Mesenteric fat pad (tissue), 1 donor: ENCODE data around the gene PAQR5. TPM values are rescaled to one million over a fixed set of nuclear protein-coding genes. Genes with fewer than 3 reads are reported as not detected.

Experiments used
- DNase-seq: peaks from one replicate; pipeline ENCODE4 v3.0.0-alpha.2; 2020; ENCODE audit warnings: low spot score
- long read RNA-seq: library from polyadenylated mRNA; unstranded; transcript quantifications from one replicate; pipeline ENCODE4 v2.0.0, GENCODE V29; 2020
- total RNA-seq: library from RNA; stranded (reverse); fragmentation: NEBNext Ultra II Directional; extraction: Animal tissue kit (Norgen Biotek cat#: 25700); gene quantifications from one replicate; pipeline ENCODE4 v1.2.1, GENCODE V29; 2021
- donor health status: DM: yes; HTN: yes; CAD: no.

PAQR5 gene, protein sequence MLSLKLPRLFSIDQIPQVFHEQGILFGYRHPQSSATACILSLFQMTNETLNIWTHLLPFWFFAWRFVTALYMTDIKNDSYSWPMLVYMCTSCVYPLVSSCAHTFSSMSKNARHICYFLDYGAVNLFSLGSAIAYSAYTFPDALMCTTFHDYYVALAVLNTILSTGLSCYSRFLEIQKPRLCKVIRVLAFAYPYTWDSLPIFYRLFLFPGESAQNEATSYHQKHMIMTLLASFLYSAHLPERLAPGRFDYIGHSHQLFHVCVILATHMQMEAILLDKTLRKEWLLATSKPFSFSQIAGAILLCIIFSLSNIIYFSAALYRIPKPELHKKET
- 0.74 TPM for total RNA-seq
- long read RNA-seq = 0 reads

DNA sequence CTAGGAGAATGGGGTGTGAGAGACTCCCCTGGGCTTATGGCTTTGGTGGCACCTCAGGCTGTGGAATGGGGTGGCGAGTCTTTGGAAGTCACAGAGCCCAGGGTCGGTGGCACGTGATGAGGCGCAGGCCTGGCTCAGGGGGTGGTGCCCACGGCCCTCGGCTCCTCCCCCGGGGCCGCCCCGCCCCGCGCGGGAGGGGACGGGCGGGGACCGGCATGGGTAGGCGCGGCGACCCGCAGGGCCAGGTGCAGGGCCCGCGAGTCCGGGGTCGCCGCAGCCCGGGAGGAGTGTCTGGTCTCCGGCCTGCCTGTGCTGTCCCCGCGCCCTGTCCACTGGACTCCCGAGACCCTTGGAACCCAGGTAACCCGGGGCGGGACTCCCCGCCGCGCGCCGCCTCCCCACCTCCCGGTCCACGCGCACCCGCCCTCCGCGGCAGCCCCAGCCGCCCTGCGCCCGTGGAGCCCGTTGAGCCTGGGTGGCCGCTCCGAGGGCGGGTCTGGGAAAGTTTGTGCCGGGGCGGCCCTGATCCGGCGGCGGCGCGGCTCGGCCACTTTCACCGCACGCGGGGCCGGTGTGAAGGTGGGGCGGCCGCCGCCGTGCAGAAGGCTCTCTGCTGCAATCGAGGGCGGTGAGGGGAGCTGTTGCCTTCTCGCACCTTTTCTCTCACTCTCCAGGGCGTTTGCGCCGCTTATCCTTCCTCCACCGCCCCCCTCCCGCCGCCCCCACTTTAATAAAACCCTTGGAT lies at the start of gene PAQR5:
TSS of gene PAQR5 (plus strand) at position 216 of the 745 bp plus-strand sequence. CDS start 61,169 bp downstream, outside the sequence.
- no peak for DNase-seq

DNA sequence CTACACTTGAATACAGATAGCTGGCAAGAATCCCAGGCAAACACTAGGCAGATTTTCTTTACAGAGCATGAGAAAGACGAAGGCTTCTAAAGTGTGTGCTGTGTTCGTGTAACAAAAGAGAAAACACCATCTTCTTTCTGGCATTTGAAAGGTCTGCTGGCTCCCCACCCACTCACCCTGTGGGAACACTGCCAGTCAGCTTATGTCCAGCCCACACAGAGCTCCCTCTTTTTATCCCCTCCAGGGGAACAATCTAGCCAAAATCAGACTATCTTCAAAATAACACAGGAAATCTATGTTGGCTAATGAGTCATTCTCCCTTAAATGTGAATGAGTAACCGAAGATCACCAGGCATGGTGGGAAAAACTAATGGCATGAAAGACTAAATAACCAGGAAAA lies 45.6 kb upstream of the PAQR5 start:
- no peak for DNase-seq

DNA sequence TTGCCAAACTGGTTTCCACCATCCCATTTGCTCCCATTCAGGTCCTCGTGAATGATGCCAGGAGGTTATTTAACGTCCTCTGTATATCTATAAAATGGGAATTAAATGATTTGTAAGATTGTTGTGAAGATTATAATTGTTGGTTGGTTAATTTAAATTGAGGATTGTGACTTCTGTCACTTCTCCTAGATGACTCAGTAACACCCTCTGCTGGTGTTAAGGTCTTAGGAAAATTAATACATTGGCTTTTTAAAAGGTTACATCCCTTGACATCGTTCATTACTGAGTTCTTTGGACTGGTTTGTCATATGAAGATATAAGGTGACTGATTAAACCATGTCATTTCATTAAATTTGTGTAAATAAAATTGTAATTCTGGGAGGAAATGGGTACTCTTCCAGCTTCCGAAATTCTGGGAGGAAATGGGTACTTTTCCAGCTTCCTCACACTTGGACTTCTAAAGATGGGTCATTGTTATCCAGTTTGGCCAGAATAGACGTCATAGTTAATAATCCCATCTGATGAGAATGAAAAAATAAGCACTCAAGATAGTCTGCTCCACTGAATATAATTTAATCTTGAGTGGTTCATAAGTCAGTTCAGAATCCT lies 33.3 kb upstream of the PAQR5 start:
- DNase-seq = no peak

DNA sequence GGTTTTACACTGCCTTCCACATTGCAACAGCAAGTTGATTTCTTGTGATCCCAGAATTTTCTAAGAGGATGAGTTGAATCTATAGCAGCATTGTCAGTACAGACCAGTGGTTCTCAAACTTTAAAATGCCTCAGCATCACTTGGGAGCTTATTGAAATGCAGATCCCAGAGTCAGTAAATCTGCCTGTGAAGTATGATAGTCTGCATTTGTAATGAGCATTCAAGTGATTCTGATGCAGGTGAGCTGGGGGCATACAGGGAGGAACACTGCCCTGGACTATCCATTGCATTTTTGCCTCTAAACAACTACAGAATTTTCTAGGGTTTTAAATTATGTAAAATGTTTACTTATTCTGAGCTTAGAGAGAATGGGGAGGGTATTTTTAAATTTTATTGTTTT lies 27.5 kb upstream of the PAQR5 start:
- DNase-seq = no peak

DNA sequence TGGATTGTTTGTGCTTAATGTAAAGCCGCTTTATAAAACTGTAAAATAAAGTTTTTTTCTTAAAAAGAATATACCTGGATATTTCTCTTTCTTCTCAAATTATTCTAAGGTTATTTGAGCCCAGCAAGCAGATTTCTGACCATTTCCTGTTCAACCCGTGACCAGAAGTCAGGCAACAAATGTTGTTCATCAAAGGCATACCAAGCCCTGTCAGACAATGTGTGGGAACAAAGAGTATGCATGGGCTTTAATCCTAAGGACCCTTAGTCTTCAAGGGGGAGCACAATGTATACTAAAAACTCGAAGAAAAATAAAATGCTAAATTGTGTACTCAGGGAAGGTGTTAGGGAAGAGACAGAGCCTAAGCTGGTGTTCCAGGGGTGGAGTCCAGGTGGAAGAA lies 26.6 kb upstream of the PAQR5 start:
- no peak for DNase-seq

DNA sequence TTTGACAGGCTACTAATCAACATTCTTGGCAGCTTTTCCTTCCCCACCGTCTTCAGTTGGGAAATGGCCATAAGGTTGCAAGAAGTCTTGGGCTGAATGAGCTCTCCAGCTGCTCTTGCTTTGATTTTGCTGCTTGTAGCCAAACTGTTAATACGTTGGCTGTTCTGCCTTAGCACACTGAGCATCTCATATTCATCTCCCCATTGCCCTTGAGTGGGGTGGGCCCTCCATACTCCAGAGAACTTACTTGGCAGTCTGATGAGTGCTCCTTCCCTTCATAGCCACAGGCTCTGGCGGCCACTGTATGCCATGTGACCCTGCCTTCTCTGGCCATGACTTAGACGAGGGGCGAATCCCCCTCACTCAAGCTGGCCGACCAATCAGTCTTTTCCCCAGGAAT lies 25.8 kb upstream of the PAQR5 start:
- no peak for DNase-seq

DNA sequence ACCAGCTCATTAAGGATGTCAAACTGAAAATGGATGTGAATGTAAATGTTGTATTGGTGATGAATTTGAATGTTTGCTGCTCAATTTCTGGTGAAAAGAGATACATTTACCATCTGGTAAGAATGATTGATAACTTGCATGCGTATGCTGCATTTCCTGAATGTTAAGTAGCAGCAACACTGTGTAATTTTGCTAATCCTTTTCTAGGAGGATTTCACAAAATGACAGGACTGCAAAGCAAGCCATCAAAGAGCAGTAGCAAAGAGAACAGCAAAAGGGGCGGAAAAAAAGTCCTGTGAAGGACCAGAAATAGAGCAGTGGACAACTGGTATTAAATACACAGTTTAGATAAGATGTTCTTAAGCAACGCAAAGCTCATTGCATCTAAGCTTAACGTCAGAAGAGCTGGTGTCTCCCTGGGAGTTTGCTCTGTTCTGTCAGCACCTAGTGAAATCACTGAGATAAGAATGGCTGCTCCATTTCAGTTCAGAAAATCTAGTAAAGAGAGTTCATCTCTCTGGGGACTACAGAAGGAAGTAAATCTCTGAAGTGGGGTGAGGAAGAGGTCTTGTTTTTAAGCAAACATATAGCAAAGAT lies 23.5 kb upstream of the PAQR5 start:
- no peak for DNase-seq

DNA sequence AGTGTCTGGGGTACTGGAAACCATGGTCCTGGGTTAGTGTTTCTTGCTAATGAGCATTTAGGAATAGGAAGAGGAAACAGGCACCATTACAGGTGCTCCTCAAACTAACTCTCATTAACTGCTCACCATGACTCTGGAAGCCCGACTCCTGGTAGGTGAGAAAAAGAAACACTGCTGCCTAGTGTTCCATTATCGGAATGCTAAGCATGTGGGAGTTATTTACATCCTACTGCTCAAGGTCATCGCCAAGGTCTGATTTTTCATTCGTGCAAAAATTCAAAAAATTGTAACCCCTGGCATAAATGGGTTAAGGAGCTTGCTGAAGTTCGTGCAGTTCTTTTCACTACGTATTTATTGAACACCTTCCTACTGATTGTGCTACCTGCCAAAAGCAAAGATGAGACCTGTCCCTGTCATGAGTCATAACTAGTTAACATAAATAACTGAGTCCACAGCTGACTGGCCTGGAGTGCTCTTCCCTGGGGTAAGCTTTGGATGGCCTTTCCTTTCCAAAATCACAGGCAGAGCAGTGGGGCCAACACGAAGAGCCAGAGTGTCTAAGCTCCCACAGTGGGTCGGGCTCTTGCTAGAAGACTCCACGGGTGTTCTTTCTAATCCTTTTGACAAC lies 22.7 kb upstream of the PAQR5 start:
- DNase-seq = no peak

DNA sequence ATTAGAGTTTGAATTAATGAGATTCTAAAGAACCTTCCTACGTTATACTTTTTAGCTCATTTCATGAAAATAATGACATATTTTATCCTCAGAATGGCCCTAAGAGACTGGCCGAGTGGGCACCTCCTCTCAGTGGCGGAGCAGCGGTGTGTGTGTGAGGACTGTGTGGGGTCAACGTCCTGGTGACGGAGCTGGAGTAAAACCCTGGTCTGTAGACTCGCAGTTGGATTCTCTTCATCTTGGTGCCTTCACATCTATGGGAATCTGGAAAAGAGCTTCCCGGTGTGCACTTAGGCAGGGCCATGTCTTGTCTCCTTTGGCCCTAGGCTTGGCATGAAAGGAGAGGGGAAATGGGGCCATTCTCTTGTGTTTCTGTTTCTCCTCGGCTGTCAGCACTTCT lies 21.4 kb upstream of the PAQR5 start:
- no peak for DNase-seq

DNA sequence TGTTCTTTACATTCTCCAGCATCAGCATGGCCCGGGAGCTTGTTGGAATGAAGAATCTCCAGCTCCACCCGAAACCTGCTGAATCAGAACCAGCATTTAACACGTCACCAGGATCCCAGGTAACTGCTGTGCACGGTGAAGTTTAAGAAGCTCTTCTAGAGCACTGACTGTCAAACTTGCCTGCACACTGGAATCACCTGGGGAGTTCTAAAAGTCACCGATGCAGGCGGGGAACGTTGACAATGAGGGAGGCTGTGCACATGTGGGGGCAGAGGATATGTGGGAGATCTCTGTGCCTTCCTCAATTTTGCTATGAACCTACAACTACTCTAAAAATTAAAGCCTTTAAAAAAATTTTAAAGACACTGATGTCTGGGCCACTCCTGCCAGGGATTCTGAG lies 19.1 kb upstream of the PAQR5 start:
- no peak for DNase-seq

DNA sequence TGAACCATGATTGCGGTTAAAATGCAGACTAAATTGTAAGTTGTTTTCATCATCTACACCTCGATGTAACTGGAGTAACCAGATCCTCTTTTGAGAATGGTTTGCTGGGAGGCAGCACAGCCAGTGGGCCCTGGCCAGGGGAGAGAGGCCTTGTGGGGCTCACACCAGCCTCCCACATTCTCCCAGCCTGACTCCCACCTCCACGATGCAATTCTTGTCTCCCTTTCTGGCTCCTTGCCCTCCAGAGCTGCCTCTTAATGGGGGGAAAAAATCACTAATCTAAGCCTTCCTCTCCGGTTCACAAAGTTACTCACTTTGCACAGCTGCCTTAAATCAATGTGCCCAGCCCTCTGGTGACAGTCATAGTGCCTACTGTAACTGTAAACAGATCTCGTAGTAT lies 17.9 kb upstream of the PAQR5 start:
- DNase-seq = no peak

DNA sequence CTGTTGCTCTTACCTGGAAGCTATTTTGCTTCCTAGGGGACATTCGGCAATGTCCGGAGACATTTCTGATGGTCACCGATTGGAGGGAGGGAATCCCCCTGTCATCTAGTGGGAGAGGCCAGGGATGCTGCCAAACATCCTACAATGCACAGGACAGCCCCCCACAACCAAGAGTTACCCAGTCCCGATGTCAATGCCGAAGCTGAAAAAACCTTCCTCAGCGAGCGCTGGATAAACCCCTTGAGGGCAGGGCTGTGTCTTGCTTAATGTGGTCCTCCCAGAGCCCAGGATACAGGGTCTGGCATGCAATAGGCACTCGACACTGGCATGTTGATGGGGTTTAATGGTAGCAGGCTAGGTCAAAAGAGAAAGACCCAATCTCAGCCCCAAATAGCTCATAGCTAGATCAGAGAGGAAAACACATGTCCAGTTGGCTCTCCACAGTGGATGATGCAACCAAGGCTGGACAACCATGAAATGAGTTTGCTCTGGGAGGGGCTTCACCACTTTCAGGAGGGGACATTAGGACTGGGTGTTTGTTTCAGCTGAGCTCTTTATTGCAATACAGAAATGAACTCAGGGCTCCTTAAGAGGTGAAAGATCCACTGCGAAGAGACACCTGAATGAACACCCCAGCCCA lies 16.5 kb upstream of the PAQR5 start:
- DNase-seq = no peak

DNA sequence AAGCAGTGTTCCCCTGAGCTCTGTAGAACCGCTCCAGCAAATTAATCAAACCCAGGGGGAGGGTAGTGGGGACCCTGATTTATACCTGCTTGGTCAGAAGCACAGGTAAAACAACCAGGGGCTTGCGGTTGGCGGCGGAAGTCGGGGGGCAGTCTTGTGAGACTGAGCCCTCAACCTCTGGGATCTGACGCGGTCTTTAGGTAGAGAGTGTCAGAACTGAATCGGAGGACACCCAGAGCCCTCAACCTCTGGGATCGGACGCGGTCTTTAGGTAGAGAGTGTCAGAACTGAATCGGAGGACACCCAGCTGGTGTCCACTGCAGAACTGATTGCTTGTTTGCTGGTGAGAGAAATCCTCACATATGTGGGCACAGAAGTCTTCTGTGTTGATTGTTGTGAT lies 12.9 kb upstream of the PAQR5 start:
- no peak for DNase-seq

DNA sequence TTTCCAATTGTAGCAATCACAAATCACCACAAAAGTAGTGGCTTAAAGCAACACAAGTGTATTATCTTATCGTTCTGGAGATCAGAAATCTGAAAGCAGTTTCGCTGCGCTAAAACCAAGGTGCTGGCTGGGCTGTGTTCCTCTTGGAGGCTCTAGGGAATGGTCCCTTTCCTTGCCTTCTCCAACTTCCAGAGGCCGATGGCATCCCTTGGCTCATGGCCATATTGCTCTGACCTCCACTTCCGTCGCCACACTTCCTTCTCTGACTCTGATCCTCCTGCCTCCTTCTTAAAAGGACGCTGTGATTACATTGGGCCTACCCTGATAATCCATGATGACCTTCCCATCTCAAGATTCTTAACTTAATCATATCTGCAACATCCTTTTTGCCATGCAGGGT lies 10.7 kb upstream of the PAQR5 start:
- no peak for DNase-seq

DNA sequence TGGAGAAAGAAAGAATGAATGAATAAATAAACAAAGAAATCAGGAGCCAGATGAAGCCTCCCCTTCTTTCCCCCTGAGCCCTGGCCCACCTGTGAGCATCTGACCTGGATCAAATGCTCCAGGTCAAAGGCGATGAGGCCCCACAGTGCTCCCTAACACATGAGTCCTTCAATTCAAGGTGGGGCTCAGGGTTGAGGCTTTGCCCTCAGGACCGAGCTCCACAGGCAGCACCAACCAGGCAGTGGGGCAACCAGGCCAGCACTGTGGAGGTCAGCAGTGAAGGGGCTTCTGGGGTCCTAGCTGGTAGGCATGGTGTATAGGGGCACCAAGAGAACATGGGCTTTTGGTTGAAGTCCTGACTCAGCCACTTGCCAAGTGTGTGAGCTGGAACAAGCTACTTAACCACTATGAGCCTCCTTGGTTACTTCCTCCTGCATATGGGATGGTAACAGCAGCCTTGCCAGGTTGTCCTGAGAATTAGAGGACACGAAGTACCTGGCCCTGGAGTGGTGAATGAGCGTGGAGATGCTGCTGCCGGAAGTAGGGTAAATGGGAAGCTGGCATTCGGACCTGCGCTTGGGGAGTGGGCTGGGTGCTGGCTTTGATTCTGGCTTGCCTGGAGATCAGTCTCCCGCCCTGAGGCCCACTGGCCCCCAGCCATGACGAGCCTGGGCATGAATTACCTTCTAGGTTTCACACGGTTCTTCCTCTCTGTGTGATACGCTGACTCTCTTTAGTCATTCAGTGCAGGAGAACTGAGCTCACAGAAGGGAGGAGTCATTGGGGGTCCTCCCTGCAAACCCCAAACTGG lies 10.0 kb upstream of the PAQR5 start:
- peak; percentile 77 for DNase-seq

DNA sequence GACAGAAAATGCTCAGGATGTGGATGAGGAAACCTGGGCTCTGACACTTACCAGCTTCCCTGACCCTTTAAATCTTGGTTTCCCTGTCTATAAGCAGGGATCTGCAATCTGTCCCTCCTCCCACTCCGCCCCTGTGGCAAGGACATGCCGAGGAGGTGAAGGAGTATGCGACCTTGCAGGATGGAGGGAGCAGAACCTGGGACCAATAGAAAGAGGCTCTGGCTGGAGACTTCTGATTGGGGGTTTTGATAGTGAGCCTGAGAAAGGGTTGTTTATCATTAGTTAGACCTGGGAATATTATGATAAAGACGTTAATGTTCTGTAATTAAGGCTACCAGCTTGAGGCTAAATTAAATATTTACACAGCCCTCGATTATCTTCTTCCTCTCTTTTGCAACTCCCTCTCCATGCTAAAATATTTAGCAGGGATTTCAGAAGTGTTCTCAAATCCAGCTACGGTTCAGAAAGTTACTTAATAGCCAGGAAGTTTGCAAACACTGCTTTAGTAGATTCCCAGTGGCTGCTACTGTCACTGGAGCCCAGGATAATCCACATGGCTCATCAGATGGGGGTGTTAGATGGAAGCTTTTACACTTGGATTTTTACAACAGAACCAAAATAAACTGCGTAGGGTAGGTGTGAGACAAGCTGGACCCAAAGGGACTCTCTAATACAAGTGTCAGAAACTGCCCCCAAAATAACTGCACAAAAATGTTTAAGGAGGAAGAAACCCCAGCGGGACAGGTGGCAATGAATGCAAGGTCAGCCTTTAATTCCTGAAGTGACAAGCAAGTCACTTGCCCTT lies 9.2 kb upstream of the PAQR5 start:
- peak; percentile 60 for DNase-seq

DNA sequence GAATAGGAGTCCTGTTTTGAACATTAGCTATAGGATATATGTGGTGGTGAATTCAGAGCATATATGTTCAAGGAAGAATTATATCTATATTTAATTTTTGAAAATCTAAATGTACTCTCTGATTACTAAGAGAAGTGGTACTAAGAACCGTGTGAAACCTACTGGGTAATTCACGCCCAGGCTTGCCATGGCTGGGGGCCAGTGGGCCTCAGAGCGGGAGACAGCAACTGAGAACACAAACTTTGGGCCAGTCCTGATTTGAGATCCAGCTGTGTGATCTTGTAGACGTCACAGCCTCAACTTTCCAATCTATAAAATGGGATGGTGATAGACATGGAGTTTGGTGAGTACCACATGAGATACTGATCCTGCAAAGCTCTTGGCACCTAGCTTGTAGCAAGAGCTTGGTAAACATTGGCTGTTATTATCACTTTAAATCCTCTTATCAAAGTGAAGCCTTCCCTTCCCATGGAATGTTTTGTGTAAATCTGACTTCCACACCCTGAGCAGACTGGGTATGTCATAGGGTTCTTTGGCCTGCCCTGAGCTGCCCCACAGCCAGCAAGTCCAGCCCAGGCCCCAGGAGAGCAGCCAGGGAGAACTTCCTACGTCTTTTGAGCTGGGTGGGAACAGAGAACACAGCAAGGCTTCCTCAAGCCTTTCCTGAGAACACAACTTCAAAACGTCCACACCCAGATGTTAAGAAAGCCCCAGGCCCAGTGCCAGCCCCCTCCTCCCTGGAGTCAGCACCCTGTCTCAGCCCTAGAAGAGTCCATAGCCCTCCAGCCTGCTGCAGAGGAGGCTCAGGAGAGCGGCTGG lies 8.2 kb upstream of the PAQR5 start:
- DNase-seq = peak; percentile 77

DNA sequence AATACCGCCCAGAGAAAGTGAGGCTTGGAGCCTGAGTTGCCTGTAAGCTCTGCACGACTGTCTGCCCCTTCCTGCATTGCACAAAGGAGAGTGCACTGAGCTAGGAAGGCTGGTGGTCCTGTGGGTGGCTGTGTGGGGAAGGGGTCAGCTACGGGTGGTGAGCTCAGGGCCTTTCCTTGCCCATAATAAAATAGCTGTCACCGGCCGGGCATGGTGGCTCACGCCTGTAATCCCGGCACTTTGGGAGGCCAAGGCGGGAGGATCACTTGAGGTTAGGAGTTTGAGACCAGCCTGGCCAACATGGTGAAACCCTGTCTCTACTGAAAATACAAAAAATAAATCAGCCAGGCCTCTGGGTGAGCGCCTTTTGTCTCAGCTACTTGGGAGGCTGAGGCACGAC lies 7.1 kb upstream of the PAQR5 start:
- DNase-seq = peak; percentile 74
